HCT116 (cell line): ENCODE data around the gene GSG1L. TPM values are rescaled to one million over a fixed set of nuclear protein-coding genes. Genes with fewer than 3 reads are reported as not detected.

Experiments used
- ATAC-seq: fragments of 200-7000 bp; cut with Tn5 transposase; 2 replicates; pipeline ENCODE4 v1.9.1; 2020; ENCODE audit warnings: mild to moderate bottlenecking, moderate library complexity
- BruUV-seq: library from RNA; stranded (reverse); fragments of 400-500 nt; replicated peaks from 2 replicates; lab custom pipeline; 2021; lab: Mats Ljungman, UMichigan
- CTCF ChIA-PET: fragments of 300-600 bp; sonication (Branson Sonifier 250); formaldehyde crosslinking; loops from one replicate; lab custom pipeline; 2021; ENCODE audit warnings: antibody characterized with exemption; lab: Charles Lee
- POLR2A ChIA-PET: fragments of 300-600, 350-600 bp; sonication (Branson Sonifier 250); formaldehyde crosslinking; loops from one replicate; lab custom pipeline; 2021; ENCODE audit warnings: antibody characterized with exemption; lab: Charles Lee
- RAD21 ChIA-PET, 2 experiments: fragments of 300-600 bp; sonication (Branson Sonifier 250); formaldehyde crosslinking; loops; one replicate each; lab custom pipeline; 2023; ENCODE audit warnings: low total read pairs in 2 of 2; ENCODE audit not compliant: uncharacterized antibody in 2 of 2, unreplicated experiment in 2 of 2, low non-redundant PET in 1 of 2; lab: Charles Lee
- DNase-seq: peaks from one replicate; pipeline ENCODE4 v3.0.0-alpha.2; 2010; ENCODE audit warnings: low read depth, low spot score
- H2AFZ ChIP-seq: fragments of 200-600 bp; shearing (Covaris generic), sonication (generic); 2 replicates; pipeline ENCODE4 v1.6.1; 2017; ENCODE audit warnings: low read depth, mixed run types, mixed read lengths, antibody characterized with exemption, low read length; ENCODE audit not compliant: poor library complexity, severe bottlenecking
- H3K27ac ChIP-seq: 2 replicates; pipeline ENCODE4 v1.5.1; 2012; ENCODE audit warnings: low read depth, low read length
- H3K27me3 ChIP-seq: fragments of 200-600 bp; sonication (generic); 2 replicates; pipeline ENCODE4 v1.6.1; 2016; ENCODE audit warnings: mixed run types, low read length, mixed read lengths; ENCODE audit not compliant: insufficient read depth
- H3K36me3 ChIP-seq, 2 experiments: fragments of 200-500 bp in 1 of 2; fragments of 200-600 bp in 1 of 2; sonication (Bioruptor generic) in 1 of 2; sonication (generic) in 1 of 2; 2 replicates each; pipeline versions ENCODE4 v1.5.1 to v1.6.1; 2014 to 2016; ENCODE audit warnings: low read length in 2 of 2, inconsistent platforms in 1 of 2, mixed read lengths in 1 of 2, mixed run types in 1 of 2; ENCODE audit not compliant: insufficient read depth in 2 of 2, control insufficient read depth in 1 of 2
- H3K4me1 ChIP-seq, 2 experiments: fragments of 200-600 bp in 1 of 2; sonication (generic) in 1 of 2; 2 replicates each; pipeline versions ENCODE4 v1.5.1 to v1.6.1; 2012 to 2017; ENCODE audit warnings: low read length in 2 of 2, inconsistent platforms in 1 of 2, mild to moderate bottlenecking in 1 of 2, mixed read lengths in 1 of 2, mixed run types in 1 of 2, moderate library complexity in 1 of 2; ENCODE audit not compliant: insufficient read depth in 2 of 2, control insufficient read depth in 1 of 2
- H3K4me2 ChIP-seq: fragments of 200-600 bp; sonication (generic); 2 replicates; pipeline ENCODE4 v1.6.1; 2017; ENCODE audit warnings: mixed run types, low read length, mixed read lengths
- H3K4me3 ChIP-seq, 2 experiments: fragments of 200-600 bp in 1 of 2; sonication (generic) in 1 of 2; replicated peaks in 1 of 2; 2 replicates each; pipeline ENCODE4 v1.5.1; 2011 to 2016; ENCODE audit warnings: low read length in 2 of 2, control low read depth in 1 of 2, low read depth in 1 of 2, mild to moderate bottlenecking in 1 of 2, mixed read lengths in 1 of 2, mixed run types in 1 of 2
- H3K79me2 ChIP-seq: fragments of 200-600 bp; sonication (generic); 2 replicates; pipeline ENCODE4 v1.6.1; 2017; ENCODE audit warnings: mild to moderate bottlenecking, mixed run types, low read length, moderate library complexity, mixed read lengths; ENCODE audit not compliant: insufficient read depth
- H3K9ac ChIP-seq: fragments of 200-600 bp; sonication (generic); 2 replicates; pipeline ENCODE4 v1.6.1; 2016; ENCODE audit warnings: low read length, mixed read lengths
- H3K9me2 ChIP-seq: fragments of 200-600 bp; sonication (generic), shearing (Covaris generic); 2 replicates; pipeline ENCODE4 v1.6.1; 2017; ENCODE audit warnings: mixed run types, mild to moderate bottlenecking, moderate library complexity; ENCODE audit not compliant: insufficient read depth
- H3K9me3 ChIP-seq, 2 experiments: fragments of 200-500 bp in 1 of 2; fragments of 200-600 bp in 1 of 2; sonication (Bioruptor generic) in 1 of 2; sonication (generic) in 1 of 2; 2 replicates each; pipeline ENCODE4 v1.6.1; 2014 to 2017; ENCODE audit warnings: low read length in 2 of 2, mixed read lengths in 2 of 2, inconsistent platforms in 1 of 2, low read depth in 1 of 2, mild to moderate bottlenecking in 1 of 2, mixed run types in 1 of 2, moderate library complexity in 1 of 2; ENCODE audit not compliant: control insufficient read depth in 1 of 2, insufficient read depth in 1 of 2
- H4K20me1 ChIP-seq: fragments of 200-600 bp; sonication (generic), shearing (Covaris generic); 2 replicates; pipeline ENCODE4 v1.6.1; 2017; ENCODE audit warnings: mixed run types, mild to moderate bottlenecking, moderate library complexity; ENCODE audit not compliant: insufficient read depth
- CEBPB ChIP-seq: IDR thresholded peaks from 2 replicates; pipeline ENCODE4 v1.6.1; 2012; ENCODE audit warnings: low read depth
- EGR1 ChIP-seq: IDR thresholded peaks from 2 replicates; pipeline ENCODE4 v1.6.1; 2012; ENCODE audit warnings: low read depth
- ELF1 ChIP-seq: IDR thresholded peaks from 2 replicates; pipeline ENCODE4 v1.6.1; 2012; ENCODE audit warnings: low read depth, borderline replicate concordance
- EZH2 ChIP-seq: fragments of 200-600 bp; sonication (generic); IDR thresholded peaks from 2 replicates; pipeline ENCODE4 v1.6.1; 2017; ENCODE audit warnings: antibody characterized with exemption, mixed run types
- EZH2phosphoT487 ChIP-seq: fragments of 200-600 bp; IDR thresholded peaks from 2 replicates; pipeline ENCODE4 v1.6.1; 2018; ENCODE audit warnings: antibody characterized with exemption, borderline replicate concordance
- FOSL1 ChIP-seq: IDR thresholded peaks from 2 replicates; pipeline ENCODE4 v1.6.1; 2012; ENCODE audit warnings: low read depth
- JUND ChIP-seq: IDR thresholded peaks from 2 replicates; pipeline ENCODE4 v1.6.1; 2012
- POLR2A ChIP-seq: IDR thresholded peaks from 2 replicates; pipeline ENCODE4 v1.7.0; 2011; ENCODE audit warnings: borderline replicate concordance; ENCODE audit not compliant: insufficient read depth, insufficient read length; ENCODE audit errors: extremely low read depth
- POLR2AphosphoS5 ChIP-seq: IDR thresholded peaks from 2 replicates; pipeline ENCODE4 v1.6.1; 2011; ENCODE audit warnings: mild to moderate bottlenecking, low read depth, low read length, moderate library complexity
- RAD21 ChIP-seq: IDR thresholded peaks from 2 replicates; pipeline ENCODE4 v1.6.1; 2012; ENCODE audit warnings: low read depth, mild to moderate bottlenecking
- SRF ChIP-seq: IDR thresholded peaks from 2 replicates; pipeline ENCODE4 v1.6.1; 2012; ENCODE audit warnings: low read depth
- TCF7L2 ChIP-seq: IDR thresholded peaks from 2 replicates; pipeline ENCODE4 v1.7.0; 2011; ENCODE audit warnings: borderline replicate concordance, inconsistent platforms; ENCODE audit not compliant: insufficient read depth, insufficient read length; ENCODE audit errors: extremely low read depth
- YY1 ChIP-seq: IDR thresholded peaks from 2 replicates; pipeline ENCODE4 v1.6.1; 2011; ENCODE audit warnings: low read length, low read depth, moderate library complexity, mild to moderate bottlenecking; ENCODE audit not compliant: insufficient replicate concordance; ENCODE audit errors: extremely low read depth
- ZBTB33 ChIP-seq: IDR thresholded peaks from 2 replicates; pipeline ENCODE4 v1.6.1; 2011; ENCODE audit warnings: mild to moderate bottlenecking, low read length, moderate library complexity; ENCODE audit not compliant: insufficient replicate concordance; ENCODE audit errors: extremely low read depth
- ZFX ChIP-seq: fragments of 450-650 bp; IDR thresholded peaks from 2 replicates; pipeline ENCODE4 v1.6.1; 2017
- ZNF274 ChIP-seq: fragments of 200-500 bp; sonication (Bioruptor generic); IDR thresholded peaks from 2 replicates; pipeline ENCODE4 v1.6.1; 2014; ENCODE audit warnings: mild to moderate bottlenecking, low read depth, low read length, inconsistent platforms
- intact Hi-C: fragments of 100-400 bp; cut with micrococcal nuclease; formaldehyde crosslinking; loops from 2 replicates; pipeline ENCODE4 v1.10.0; 2022
- total RNA-seq: library from RNA; stranded (reverse); gene quantifications from one replicate; pipeline ENCODE4 v1.2.1, GENCODE V29; 2021; ENCODE audit not compliant: unreplicated experiment
- TF ChIP-seq, protein P1 (sequence below): IDR thresholded peaks from 2 replicates; pipeline ENCODE4 v1.6.1; 2012

Gene GSG1L
- total RNA-seq, 1 experiment from 2014 or later = not detected

DNA sequence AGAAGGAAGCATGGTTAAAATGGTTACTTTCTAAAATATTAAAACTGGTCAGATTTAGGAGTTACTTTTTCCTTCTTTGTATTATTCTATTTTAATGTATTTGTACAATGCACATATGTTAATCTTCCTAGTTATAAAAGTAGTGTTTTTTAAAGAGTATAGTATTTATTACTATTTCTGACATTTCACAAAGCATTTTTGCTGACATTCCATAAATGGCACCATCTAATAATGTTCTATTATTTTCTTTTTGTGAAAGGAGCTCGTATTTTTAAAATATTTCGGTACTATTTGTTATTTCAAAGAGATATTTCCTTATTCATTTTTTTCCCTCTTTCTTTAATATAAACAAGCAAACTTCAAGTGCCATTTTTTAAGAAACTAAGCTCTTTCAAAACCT lies 47.5 kb upstream of the GSG1L start:
- peaks cover 49% of the 10 kb centered on the region for H3K79me2 ChIP-seq
- H3K27ac ChIP-seq = no peak overlapping the region
- no peak overlapping the region for H3K4me2 ChIP-seq
- ChIA-PET CTCF (no interaction called here), POLR2A (no interaction called here), RAD21 (no interaction called here)
- no peak overlapping the region for H3K4me3 ChIP-seq
- no peaks in the 10 kb centered on the region for H3K9me3 ChIP-seq
- no TSS peak for BruUV-seq
- no peak for DNase-seq
- no peaks in the 10 kb centered on the region for H3K9me2 ChIP-seq
- no peaks in the 10 kb centered on the region for H3K4me1 ChIP-seq
- no peaks in the 10 kb centered on the region for H3K27me3 ChIP-seq
- peaks cover 59 to 77% of the 10 kb centered on the region in 2 experiments for H3K36me3 ChIP-seq
- no peak overlapping the region for H2AFZ ChIP-seq
- intact Hi-C loops = no loop called here
- TF ChIP-seq ZBTB33 (no peak), YY1 (no peak), EZH2 (no peak), EZH2phosphoT487 (no peak), TCF7L2 (no peak)
- no peaks in the 10 kb centered on the region for H4K20me1 ChIP-seq
- ATAC-seq = no peak
- no peak overlapping the region for H3K9ac ChIP-seq

DNA sequence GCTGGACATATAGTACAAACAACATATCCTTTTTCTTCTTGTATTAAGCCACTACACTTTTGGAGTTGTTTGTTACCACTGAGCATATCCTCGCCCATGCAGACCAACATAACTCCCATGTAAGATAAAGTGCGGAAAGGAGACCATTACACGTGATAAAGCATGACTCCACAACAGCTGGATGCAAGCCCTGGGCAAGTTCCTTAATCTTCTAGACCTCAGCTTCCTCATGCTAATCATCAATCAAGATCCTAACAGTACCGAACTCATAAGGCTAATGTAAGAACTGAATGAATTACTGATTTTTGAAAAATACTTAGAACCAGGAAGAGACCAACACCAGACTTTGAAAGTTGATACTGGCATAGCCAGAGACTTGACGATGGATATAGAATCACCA lies 47.0 kb upstream of the GSG1L start:
- no TSS peak for BruUV-seq
- Histone ChIP-seq H3K4me2 (no peak overlapping the region), H3K27me3 (no peaks in the 10 kb centered on the region), H3K9me2 (no peaks in the 10 kb centered on the region), H3K9me3 (no peaks in the 10 kb centered on the region), H3K27ac (no peak overlapping the region), H3K79me2 (peaks cover 49% of the 10 kb centered on the region), H3K36me3 (peaks cover 59 to 81% of the 10 kb centered on the region in 2 experiments), H2AFZ (no peak overlapping the region), H3K9ac (no peak overlapping the region), H3K4me3 (no peak overlapping the region), H4K20me1 (no peaks in the 10 kb centered on the region), H3K4me1 (no peaks in the 10 kb centered on the region)
- RAD21 ChIA-PET = no interaction called here
- ATAC-seq = no peak
- intact Hi-C loops = no loop called here
- no peak for DNase-seq
- CTCF ChIA-PET = no interaction called here
- POLR2A ChIA-PET = no interaction called here
- no peak for TF ChIP-seq EZH2
- no peak for TF ChIP-seq FOSL1
- TF ChIP-seq SRF = no peak
- TF ChIP-seq POLR2AphosphoS5 = no peak
- TF ChIP-seq ZFX = no peak
- no peak for TF ChIP-seq EGR1
- no peak for TF ChIP-seq ZNF274
- TF ChIP-seq CEBPB = no peak
- no peak for TF ChIP-seq JUND
- no peak for TF ChIP-seq ELF1
- no peak for TF ChIP-seq RAD21
- TF ChIP-seq, protein P1, sequence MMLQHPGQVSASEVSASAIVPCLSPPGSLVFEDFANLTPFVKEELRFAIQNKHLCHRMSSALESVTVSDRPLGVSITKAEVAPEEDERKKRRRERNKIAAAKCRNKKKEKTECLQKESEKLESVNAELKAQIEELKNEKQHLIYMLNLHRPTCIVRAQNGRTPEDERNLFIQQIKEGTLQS = no peak
- no peak for TF ChIP-seq TCF7L2
- TF ChIP-seq ZBTB33 = no peak
- no peak for TF ChIP-seq POLR2A
